ENCODE results near the gene IMPDH1.
A peak's percentile ranks its signal among the peaks of the same experiment; 100 is the strongest.

The IMPDH1 gene

DNA sequence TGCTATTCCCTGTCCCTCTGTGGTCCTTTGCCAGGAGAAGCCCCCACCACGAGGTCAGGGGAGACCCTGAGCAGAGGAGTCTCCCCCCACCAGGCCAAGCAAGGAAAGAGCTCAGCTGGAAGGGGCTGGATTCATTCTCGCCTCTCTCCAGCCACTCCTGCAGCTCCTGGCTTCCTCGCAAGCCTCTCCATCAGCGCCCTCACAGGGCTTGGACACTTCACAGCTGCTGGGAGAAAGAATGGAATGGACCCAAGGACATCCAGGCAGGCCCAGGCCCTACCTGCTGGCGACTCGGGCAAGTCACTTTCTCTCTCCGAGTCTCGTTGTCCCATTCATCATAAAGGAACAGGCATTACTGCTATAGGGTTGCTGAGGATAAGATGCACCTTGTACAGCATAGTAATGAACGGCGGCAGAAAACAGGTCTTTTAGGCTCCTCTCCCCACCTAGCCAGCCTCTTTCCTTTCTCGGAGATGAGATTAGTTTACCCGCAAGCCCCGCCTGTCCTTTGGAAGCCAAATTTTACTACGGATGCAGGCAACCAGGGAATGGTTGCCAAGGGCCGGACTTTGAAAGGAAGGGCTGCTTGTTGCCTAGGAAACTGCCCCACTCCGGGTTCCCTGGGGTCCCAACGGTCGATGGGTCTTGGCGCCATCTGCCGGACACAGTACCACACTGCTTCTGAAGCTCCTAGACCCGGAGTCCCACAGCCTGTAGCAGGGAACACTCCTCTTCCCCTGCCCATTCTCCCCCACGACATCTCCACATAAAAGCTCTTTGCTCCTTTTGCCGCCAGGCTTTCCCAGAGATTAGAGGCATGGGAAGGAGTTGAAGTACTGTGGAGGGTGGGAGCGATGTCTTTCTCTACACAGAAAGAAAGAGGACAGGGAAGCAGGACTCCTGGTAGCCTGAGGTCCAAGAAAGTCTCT lies 22.3 kb downstream of the IMPDH1 start:
- DNase-seq (ENCODE audit: low read depth in 2 of 2): peak; percentile 48 to 64

DNA sequence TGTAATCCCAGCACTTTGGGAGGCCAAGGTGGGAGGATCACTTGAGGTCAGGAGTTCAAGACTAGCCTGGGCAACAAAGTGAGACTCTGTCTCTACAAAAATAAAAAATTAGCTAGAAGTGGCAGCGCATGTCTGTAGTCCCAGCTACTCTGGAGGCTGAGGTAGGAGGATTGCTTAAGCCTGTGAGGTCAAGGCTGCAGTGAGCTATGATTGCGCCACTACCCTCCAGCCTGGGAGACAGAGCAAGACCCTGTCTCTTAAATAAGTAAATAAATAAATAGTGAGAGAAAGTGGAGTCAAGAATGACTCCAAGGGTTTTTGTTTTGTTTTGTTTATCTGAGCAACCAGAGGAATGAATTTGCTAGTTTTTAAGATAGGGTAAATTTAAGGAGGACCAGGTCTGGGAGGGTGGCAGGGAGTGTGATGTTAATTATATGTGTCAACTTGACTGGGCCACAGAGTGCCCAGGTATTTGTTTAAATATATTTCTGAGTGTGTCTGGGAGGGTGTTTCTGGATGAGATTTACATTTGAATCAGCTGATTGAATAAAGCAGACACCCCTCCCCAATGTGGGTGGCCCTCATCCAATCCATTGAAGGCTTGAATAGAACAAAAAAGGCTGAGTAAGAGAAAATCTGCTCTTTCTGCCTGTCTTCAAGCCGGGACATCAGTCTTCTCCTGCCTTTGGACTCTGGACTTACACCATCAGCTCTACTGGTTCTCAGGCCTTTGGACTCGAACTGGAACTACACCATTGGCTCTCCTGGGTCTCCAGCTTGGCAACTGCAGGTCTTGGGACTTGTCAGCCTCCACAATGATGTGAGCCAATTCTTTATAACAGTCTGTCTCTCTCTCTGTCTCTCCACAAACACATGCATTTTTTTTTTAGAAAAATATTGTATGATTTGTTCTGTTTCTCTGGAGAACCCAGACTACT lies 23.5 kb downstream of the IMPDH1 start:
- no peak for DNase-seq (ENCODE audit: low read depth in 2 of 2)

DNA sequence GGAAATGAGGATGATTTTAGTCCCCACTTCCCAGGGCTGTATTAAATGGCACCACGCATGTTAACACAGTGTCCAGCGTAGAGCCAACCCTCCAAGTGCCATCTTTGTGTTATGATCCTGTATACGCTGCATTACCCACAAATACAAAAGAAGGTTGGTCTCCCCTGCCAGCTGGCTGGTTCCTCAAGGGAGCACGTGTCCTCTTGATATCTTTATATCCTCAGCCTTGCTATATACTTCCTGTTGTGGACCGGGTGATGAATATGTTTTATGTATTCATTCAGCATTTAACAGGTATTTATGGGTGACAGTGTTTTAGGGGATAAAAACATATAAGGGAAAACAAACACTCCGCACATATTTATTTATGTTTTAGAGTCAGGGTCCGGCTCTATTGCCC lies 25.1 kb downstream of the IMPDH1 start:
- DNase-seq (ENCODE audit: low read depth in 2 of 2): no peak

DNA sequence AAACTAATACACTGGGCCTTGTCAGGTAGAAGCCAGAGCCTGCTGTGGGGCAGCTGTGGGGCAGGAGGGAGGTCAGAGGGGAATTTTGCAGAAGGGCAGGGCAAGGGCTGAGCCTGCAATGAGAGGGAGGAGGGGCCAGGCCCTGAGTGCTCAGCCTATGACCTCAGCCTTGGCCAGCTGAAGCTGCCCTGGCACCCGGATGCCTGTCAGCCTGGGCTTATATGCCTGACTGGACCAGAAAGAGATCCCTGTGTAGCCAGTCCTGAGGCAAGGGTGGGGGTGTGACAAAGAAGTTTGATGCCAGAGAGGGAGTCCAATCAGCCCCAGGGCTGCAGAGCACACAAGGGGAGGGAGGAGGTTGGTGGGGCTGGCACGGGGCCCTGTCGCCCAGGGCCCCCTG lies 26.0 kb downstream of the IMPDH1 start:
- no peak for DNase-seq (ENCODE audit: low read depth in 2 of 2)

DNA sequence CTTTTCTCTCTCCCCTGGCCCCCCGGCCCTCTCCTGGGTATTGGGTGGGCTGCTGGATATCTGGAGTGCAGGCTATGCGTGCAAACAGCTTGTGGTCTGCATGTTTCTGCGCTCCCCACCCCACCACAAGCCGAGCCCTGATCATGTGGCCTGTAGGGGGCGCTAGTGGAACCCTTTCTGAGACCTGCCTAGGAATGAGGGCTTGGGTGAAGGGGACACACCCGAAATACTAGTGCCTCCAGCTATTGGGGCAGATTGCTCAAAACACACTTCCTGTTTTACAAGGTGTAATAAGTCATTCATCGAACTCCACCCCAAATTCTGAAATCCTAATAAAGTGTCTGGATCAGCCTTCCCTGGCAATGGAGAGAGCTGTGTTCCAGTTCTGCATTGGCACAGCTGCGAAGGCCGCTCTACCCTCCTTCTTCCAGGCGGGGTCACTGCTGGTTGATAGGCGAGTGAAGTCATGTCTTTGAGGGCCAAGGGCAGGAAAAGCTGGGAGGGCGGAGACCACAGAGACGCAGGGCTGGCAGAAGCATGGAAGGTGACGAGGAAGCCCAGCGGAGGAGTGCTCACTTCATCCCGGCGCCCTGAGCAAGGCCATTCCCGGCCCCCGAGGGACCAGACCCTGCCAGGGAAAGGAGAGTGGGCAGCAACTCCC lies 28.5 kb downstream of the IMPDH1 start:
- DNase-seq (ENCODE audit: low read depth in 2 of 2): peak in 1 of 2 donors; percentile 45

DNA sequence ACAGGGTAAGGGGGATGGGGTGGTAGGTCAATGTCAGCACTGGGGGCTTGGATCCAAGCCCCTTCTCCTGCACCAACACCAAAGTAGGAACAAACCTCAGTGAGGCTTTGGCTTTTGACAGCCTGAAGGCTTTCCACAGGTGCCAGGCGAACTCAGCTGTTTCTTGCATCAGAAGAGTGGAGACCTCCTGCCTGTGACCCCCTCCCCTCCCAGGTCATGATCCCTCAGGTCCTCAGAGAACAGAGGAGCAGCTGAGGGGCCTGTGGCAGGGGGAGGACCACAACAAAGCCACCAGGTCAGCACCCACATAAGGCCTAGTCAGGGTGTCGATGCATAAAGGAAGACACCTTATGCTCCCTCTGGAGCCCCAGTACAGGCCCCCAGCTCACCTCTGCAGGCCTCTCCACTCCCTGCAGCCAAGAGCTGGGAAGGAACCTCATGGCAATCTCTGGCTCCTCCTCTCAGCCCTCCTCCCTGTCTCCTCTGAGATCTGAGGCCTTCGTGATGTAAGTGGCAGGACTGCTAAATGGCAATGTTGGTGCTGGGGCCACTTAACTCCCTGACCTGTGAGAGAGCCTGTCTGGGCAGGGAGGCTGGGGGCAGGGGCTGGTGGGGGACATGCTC lies 29.2 kb downstream of the IMPDH1 start:
- no peak for DNase-seq (ENCODE audit: low read depth in 2 of 2)

DNA sequence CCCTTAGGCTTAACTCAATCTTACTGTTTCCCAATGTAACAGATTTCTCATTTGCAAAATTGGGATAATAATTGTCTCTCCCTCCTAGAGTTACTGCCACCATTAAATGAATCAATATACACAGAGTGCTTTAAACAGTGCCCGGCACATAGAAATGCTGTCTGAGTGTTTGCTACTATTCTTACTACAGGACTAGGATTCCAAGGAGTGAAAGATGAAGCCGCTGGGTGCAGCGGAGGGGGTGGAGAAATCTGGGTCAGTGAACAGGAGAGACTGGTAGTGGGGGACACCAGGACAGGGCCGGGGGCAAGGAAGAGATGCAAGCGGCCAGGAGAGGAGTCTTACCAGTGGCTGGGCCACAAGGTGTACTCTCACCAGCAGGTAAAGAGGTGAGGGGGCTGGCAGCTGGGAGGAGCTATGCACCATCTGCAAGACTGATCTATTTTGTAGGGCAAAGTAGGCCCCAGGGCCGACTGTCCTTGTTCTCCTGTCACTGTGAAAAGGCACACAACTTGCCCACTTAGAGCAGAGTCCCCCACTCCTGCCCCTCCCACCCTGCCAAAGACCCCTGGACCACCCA lies 29.8 kb downstream of the IMPDH1 start:
- DNase-seq (ENCODE audit: low read depth in 2 of 2): no peak

DNA sequence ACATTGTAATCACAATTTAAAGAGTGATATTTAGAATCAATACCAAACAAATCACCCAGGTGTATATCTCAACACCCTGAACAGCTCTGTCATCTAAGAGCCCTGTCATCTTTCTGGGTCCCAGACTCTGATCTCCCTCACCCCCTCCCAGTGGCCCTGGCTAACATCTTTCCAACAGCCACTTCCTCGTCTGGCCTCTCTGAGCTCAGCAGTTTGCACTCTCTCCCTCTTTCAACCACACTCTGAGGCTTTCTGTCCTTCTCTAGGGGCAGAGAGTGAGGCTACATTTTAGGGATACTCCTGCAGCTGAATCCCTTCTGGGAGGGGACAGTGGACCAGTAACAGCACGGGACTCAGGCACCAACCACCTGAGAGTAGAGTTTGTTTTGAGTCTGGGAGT lies 31.1 kb downstream of the IMPDH1 start:
- no peak for DNase-seq (ENCODE audit: low read depth in 2 of 2)

DNA sequence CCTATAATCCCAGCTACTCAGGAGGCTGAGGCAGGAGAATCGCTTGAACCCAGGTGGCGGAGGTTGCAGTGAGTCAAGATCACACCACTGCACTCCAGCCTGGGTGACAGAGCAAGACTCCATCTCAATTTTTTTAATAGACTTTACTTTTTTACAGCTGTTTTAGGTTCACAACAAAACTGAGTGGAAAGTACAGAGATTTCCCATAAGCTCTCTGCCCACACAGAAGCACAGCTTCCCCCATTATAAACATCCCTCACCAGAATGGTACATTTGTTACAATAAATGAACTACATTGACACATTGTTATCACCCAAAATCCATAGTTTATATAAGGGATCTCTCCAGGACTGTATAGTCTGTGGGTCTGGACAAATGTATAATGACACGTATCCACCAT lies 33.7 kb downstream of the IMPDH1 start:
- no peak for DNase-seq (ENCODE audit: low read depth in 2 of 2)

DNA sequence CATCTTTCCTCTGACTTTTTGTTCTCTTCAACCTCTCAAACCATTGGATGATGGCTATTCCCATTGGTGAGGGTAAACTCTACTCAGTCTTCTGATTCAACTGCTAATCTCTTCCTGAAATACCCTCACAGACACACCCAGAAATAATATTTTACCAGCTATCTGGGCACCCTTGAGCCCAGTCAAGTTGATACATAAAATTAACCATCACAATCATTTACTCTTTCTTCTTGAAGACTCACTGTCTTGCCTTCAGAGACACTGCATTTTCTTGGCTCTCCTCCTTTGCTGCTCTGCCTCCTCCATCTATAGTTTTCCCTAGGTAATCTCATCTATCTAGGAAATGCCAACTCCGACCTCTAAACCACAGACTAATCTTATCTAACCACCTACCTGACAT lies 35.7 kb downstream of the IMPDH1 start:
- DNase-seq (ENCODE audit: low read depth in 2 of 2): no peak

DNA sequence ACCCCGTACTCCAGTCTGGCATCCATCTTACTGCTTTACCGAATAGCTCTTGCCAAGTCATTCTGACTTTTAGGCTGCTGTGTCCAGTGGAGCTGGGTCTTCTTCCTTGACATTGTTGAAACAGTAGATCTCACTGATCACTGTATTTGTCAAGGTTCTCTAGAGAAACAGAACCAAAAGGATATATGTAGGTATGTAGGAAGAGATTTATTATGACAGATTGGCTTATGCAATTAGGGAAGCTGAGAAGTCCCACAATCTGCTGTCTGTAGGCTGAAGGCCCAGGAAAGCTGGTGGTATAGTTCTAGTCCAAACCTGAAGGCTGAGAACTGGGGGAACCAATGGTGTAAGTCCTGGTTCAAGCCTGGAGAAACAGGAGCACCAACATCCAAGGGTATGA lies 36.2 kb downstream of the IMPDH1 start:
- DNase-seq (ENCODE audit: low read depth in 2 of 2): no peak

DNA sequence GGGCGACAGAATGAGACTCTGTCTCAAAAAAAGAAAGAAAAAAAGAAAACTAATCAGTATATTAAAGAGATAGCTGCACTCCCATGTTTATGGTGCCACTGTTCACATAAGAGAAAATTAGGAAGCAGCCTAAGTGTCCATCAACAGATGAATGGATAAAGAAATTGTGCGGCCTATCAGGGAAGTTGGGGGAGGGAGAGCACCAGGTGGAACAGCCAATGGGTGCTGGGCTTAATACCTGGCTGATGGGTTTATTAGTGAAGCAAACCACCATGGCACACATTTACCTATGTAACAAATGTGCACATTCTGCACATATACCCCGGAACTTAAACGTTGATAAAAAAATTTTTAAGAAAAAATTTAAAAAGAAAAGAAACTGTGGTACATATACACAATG lies 39.3 kb downstream of the IMPDH1 start:
- no peak for DNase-seq (ENCODE audit: low read depth in 2 of 2)

DNA sequence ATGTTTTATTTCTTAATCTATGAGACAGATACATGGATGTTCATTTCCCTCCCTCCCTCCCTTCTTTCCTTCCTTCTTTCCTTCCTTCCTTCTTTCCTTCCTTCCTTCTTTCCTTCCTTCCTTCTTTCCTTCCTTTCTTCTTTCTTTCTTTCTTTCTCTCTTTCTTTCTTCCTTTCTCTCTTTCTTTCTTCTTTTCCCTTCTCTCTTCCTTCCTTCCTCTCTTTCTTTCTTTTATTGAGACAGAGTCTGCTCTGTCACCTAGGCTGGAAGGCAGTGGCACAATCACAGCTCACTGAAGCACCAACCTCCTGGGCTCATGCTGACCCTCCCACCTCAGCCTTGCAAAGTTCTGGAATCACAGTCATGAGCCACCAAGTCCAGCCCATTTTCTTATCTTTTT lies 42.8 kb downstream of the IMPDH1 start:
- DNase-seq (ENCODE audit: low read depth in 2 of 2): no peak

DNA sequence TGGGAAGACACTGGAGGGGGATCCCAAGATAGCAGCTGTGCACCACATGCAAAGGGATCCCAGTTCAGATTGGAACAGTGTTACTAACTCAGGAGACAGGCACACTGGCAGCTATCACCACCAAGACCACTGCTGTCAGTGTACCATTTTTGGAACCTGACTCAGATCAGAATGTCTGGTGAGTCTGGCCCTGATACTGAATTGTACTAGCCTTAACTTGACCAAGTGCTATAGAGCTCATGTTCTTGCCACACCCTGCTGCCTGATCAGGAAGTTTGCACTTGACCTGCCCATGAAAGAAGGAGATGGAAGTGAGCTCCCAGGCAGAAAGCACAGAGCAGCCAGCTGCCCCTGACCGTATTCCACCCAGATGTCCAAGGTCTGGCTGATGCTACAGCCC lies 43.5 kb downstream of the IMPDH1 start:
- DNase-seq (ENCODE audit: low read depth in 2 of 2): no peak

DNA sequence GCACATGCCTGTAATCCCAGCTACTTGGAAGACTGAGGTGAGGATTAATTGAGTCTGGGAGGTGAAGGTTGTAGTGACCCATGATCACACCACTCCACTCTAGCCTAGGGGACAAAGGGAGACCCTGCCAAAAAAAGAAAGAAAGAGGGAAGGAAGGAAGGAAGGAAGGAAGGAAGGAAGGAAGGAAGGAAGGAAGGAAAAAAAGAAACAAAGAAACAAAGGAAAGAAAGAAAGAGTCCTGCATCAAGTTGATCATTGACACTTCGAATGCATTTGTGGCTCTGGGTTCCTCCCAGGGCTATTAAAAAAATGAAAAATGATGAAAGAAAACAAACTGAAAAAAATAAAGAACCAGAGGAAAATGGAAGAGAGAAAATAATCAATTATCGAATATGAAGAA lies 44.4 kb downstream of the IMPDH1 start:
- DNase-seq (ENCODE audit: low read depth in 2 of 2): no peak

DNA sequence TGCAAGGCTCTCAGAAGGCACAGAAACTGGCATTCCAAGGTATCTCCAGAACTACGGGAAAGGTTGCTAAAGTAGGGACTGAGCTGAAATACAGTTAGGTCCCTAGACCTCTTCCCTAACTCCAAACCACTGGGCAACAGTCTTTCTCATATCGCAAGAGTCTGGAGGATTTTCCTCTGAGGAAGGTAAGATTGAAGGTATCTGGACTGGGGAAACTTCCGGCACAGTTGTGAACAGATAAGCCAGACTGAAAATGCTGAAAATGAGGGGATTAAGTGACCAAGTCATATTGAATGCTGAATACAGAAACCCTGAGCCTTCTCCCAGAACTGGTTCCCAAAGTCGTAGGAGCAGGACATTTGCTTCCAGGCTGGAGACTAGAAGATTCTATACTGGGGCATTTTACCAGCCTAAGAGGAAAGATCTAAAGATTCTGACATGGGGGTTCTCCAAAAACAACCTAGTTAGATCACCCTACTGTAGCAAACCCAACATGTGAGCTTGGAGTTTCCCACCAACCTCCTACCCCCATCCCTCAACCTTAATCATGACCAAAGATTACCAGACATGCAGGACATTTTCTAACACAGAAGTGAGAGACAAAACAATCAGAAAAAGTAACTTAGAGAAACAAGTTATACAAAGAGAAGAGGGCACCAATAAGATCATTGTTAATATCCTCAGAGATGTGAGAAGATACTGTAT lies 45.5 kb downstream of the IMPDH1 start:
- no peak for DNase-seq (ENCODE audit: low read depth in 2 of 2)

DNA sequence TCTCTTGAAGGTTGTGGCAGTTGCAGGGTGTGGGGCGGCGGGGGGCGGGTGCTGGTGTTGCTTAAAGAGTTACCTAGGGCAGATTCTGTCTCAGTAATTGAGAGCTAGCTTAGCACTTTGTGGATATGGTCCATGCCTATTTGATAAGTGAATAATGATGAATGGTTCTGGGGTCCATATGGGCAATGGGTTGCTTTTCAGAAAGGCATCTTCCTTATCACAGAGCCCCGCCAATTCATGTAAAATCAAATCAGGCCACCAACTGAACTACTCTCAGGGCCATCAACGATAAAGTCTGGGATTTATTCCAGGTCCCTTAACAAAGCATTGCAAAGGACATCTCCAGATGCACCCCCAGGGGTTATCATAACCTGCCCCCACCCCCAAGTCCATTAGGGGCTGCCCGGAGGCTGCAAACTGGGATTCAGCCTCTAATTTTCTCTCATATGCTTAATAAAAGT lies 46.5 kb downstream of the IMPDH1 start:
- DNase-seq (ENCODE audit: low read depth in 2 of 2): no peak

DNA sequence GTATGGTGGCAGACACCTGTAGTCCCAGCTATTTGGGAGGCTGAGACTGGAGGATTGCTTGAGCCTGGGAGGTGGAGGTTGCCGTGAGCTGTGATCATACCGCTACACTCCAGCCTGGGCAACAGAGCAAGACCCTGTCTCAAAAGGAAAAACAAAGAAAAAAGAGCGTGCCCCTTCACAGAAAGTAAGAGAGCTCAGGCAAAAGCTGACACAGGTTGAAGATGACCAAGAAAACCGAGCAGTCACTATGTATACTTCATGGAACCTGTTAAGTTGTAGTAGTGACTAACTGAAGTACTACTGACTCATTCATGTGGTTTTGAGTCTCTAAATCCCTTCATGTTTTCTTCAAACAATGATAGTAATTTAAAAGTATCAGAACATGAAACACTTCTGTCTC lies 47.1 kb downstream of the IMPDH1 start:
- DNase-seq (ENCODE audit: low read depth in 2 of 2): no peak

DNA sequence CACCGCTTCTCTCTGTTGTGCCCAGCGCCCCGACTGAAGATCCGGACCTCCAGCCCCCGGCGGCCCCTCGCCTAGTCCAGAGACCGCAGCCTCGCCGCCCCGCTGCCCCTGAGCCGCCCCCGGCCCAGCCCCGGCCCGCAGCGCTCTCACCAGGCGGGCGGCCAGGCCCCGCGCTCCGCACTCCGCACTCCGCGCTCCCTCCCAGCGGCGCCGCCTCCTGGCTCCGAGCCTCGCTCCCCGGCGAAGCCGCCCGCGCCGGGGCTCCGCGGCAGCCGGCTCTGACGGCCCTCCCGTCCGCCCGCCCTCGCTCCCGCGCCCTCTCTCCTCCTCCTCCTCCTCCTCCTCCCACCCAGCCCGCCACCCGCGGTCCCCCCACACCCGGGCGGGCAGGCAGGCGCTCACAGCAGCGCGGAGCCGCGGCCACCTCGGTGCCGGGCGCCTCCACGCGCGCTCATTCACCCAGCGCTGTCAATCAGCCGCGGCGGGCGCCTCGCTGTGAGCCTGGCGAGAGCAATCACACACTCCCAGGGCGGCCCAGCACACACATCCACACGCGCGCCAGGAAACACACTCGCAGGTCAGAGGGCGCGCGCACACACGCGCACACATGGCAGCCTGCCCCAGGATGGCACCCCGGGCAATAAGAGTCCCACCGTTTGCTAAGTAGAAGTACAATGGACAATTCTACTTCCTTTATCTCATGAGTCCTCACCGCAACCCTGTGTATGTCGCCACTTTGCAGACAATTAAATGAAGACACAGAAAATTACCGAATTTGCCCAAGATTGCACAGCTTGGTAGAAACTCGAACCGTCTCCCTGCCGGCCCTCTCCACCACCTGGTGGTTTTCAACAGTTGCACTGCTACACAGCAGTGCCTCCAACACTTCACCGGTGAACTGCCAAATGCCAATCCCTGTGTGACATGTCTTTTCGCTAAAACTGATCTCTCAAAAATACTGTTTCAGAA lies 48.1 kb downstream of the IMPDH1 start, which contains the start of gene PRRT4:
Gene PRRT4, minus strand, starts transcription at position 280 of the 969 bp plus-strand sequence.
- DNase-seq (ENCODE audit: low read depth in 2 of 2): no peak
